Smooth muscle cell of the umbilical artery (primary cell): ENCODE data around the gene RELCH. TPM values are rescaled to one million over a fixed set of nuclear protein-coding genes. Genes with fewer than 3 reads are reported as not detected.

Experiments
- total RNA-seq: library from RNA; depleted of rRNA; stranded (reverse); fragments of >200 nt; gene quantifications from 2 replicates; pipeline ENCODE4 v1.2.3, GENCODE V29; 2014

Gene RELCH, protein sequence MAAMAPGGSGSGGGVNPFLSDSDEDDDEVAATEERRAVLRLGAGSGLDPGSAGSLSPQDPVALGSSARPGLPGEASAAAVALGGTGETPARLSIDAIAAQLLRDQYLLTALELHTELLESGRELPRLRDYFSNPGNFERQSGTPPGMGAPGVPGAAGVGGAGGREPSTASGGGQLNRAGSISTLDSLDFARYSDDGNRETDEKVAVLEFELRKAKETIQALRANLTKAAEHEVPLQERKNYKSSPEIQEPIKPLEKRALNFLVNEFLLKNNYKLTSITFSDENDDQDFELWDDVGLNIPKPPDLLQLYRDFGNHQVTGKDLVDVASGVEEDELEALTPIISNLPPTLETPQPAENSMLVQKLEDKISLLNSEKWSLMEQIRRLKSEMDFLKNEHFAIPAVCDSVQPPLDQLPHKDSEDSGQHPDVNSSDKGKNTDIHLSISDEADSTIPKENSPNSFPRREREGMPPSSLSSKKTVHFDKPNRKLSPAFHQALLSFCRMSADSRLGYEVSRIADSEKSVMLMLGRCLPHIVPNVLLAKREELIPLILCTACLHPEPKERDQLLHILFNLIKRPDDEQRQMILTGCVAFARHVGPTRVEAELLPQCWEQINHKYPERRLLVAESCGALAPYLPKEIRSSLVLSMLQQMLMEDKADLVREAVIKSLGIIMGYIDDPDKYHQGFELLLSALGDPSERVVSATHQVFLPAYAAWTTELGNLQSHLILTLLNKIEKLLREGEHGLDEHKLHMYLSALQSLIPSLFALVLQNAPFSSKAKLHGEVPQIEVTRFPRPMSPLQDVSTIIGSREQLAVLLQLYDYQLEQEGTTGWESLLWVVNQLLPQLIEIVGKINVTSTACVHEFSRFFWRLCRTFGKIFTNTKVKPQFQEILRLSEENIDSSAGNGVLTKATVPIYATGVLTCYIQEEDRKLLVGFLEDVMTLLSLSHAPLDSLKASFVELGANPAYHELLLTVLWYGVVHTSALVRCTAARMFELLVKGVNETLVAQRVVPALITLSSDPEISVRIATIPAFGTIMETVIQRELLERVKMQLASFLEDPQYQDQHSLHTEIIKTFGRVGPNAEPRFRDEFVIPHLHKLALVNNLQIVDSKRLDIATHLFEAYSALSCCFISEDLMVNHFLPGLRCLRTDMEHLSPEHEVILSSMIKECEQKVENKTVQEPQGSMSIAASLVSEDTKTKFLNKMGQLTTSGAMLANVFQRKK
- 27.9 and 48.3 TPM in 2 replicates for total RNA-seq

DNA sequence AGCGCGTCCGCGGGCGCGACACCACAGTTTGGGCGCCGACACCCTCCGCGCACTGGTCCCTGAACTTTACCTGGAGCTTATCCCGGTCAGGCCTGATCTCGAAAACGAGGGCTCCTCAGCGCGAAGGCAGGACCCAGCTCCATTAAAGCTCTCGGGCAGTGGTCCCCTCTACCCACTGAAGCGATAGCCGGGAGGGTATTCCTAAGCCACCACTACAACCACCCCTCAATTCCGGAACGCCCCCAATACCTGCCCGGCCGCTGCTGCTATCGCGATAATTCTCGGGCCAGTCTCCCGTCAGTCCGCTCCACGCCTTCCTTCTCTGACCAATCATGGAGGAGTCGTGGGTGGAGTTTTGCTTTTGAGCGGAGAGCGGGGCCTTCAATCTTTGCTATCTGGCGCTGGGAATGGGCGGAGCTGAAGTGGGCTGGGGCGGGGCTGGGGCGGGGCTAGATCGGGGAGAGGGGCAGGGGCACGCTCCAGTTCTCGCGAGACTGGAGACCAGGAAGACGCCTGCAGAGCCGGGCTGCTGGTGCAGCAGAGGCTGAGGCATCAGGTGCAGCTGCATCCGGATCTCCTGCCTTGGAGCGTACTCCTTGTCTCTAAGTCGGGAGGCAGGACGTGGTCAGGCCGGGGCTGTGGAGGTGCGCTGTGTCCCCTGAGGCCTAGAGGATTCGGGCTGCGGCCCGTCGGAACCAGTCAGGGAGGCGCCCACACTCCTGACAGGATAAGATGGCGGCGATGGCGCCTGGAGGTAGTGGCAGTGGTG lies at the start of gene RELCH, which contains the start of gene PIGN:
TSS of gene RELCH (plus strand) at position 482 of the 769 bp plus-strand sequence. CDS start at position 733, 251 bp downstream.
TSS of gene PIGN (minus strand) at position 283 of the 769 bp plus-strand sequence. CDS start 25,703 bp downstream, outside the sequence.

DNA sequence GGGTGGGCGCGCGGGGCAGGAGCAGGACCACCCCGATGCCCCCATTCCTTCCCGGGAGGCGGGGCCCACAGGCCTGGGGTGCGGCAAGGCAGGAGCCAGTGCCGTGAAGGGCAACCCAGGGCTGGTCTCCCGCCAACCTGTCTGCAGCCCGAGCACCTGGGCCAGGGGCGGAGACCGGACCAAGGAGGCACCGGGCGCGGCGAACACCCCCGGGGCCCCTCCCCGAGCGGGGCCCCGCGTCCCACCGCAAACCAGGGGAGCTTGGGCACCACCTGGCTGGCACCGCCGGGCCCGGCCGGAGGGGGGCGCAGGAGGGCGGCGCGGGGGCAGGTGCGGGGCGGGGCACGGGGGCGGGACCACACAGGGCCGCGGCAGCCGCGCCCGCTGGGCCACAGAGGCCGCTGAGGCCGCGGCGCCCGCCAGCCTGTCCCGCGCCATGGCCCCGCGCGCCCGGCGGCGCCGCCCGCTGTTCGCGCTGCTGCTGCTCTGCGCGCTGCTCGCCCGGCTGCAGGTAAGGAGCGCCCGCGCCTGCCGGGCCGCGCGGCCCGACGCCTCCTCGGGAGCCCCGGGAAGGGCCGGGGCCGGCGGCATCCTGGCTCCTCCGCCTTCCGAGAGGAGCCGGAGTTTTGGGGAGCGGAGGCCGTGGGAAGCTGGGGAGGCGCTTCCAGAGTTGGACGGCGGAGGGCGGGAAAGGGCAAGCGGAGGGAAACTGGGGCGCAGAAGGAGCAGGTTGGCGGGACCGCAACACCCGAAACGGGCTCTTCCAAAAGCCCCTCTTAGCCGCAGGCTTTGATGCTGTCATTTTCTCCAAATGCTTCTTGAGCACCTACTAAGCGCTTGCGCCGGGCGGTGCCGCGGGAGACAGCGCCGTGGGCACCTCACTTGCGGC lies 138.1 kb downstream of the RELCH start, which contains the start of gene TNFRSF11A:
TSS of gene TNFRSF11A (plus strand) at position 394 of the 889 bp plus-strand sequence. CDS start at position 437, 43 bp downstream.

Other genes with a start within 250 kb of the RELCH start
- 38.0 and 43.0 TPM in 2 replicates for gene PIGN, start 199 bp upstream of the RELCH start, total RNA-seq
- under 0.01 and 0.14 TPM in 2 replicates for gene TNFRSF11A, start 138.1 kb downstream of the RELCH start, total RNA-seq